HFF-Myc (cell line): ENCODE results near the gene LAPTM5.

ENCODE experiments used
- DNase-seq: peaks from one replicate; pipeline ENCODE4 v3.0.0-alpha.2; 2011; ENCODE audit warnings: low read depth; ENCODE audit errors: extremely low read depth
- H3K4me3 ChIP-seq: replicated peaks from 2 replicates; pipeline ENCODE4 v1.5.1; 2011; ENCODE audit warnings: low read depth, mild to moderate bottlenecking, control low read depth, low read length
- CTCF ChIP-seq: IDR thresholded peaks from 2 replicates; pipeline ENCODE4 v1.5.1; 2012; ENCODE audit warnings: mild to moderate bottlenecking, low read depth, low read length, control low read depth; ENCODE audit errors: missing control alignments

Gene LAPTM5

GRCh38 chr1:30801771-30802198 lies 44.2 kb upstream of the LAPTM5 start:
- no peak overlapping the region for H3K4me3 ChIP-seq
- DNase-seq: no peak
- peak; percentile 95 for TF ChIP-seq CTCF

DNA sequence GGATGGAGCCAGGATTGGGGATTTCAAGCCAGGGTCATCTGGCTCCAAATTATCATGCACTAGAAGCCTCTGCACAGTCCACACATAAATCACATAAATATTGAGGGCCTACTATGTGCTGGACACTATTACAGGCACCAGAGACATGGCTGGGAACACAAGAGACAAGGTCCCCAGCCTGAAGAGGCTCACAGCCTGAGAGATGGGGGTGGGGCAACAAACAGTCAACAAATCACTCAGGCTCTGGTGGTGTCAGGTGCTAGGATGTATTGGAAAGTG lies 41.6 kb upstream of the LAPTM5 start:
- H3K4me3 ChIP-seq: no peak overlapping the region
- DNase-seq: no peak
- TF ChIP-seq CTCF: no peak

- DNase-seq: no peak
- H3K4me3 ChIP-seq: no peak overlapping the region
- no peak for TF ChIP-seq CTCF
Observed at GRCh38 chr1:30798389-30799232, 41.0 kb upstream of the LAPTM5 start.

GRCh38 chr1:30795026-30795425 lies 37.5 kb upstream of the LAPTM5 start:
- no peak overlapping the region for H3K4me3 ChIP-seq
- no peak for TF ChIP-seq CTCF
- no peak for DNase-seq

- TF ChIP-seq CTCF: no peak
- H3K4me3 ChIP-seq: no peak overlapping the region
Observed at GRCh38 chr1:30794260-30794659, 36.7 kb upstream of the LAPTM5 start.

DNA sequence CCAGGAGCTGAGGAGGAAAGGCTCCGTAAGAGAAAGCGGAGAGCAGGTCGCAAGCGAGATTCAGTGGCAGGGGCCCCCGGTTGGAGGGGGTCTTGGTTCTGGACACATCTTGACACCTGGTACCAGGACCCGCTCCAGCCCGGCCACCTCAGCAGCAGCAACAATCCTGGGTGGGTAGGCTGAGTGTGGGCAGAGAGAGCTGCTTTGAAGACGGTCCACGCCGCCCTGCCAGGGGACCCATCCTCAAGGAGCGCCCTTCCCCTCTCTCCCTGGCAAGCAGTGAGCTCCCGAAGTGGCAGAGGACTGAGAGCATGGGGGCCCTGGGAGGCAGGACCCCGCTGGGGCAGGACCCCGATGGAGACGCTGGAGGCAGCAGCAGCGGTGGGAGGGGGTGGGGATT lies 35.6 kb upstream of the LAPTM5 start:
- no peak for TF ChIP-seq CTCF
- DNase-seq: no peak
- H3K4me3 ChIP-seq: no peak overlapping the region

More at GRCh38 chr1:30794260-30794659, 36.7 kb upstream of the LAPTM5 start:
- DNase-seq: no peak

DNA sequence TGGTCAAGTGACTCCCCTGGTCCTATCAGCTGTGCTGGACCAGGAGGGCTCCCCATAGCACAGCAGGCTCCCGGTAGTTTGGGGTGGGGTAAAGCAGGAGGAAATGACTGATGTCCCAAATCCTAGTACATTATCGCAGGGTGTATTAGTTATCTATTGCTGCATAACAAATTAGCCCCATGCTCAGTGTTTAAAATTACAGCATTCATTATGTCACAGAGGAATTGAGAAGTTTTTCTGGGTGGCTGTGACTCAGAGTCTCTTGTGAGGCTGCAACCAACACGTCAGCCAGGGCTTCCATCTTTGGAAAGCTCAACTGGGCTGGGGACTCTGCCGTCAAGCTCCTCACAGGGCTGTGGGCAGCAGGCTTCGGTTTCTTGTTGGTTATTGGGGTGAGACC lies 34.3 kb upstream of the LAPTM5 start:
- no peak for TF ChIP-seq CTCF
- H3K4me3 ChIP-seq: no peak overlapping the region
- no peak for DNase-seq
